Measurements from ENCODE around the gene BMERB1.
A peak's percentile ranks its signal among the peaks of the same experiment; 100 is the strongest.
"Not testable (repeated sequence)": the region's sequence is repeated elsewhere in the genome, so short reads cannot be mapped to it uniquely, and the experiment has no call there.

The BMERB1 gene

DNA sequence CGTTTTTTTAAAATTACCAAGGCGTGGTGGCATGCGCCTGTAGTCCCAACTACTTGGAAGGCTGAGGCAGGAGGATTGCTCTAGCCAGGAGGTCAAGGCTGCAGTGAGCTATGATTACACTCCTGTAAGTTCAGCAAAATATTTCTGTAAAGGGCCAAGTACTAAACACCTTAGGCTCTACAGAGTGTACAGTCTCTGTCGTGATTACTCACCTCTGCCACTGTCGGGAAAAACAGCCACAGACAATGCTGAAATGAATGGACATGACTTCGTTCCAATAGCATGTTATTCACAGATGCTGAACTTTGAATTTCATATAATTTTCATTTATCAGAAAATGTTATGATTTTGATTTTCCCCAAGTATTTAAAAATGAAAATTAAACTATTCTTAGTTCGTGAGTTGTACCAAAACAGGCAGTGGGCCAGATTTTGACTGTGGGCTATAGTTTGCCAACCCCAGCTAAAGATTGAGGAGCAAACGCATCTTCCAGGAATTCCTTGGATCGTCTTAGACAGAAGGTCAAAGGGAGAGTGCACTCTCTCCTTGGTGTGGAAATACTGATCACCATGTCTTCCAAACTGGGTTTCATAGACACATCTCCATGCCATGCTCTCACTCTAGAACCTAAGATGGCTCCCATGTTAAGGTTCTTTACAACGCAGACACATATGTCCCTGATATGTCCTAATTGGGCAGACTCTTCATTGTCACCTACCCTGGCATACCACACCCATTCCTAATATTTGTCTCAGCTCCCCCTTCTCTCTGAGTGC, 119.1 kb downstream of the BMERB1 start:
- no peak for DNase-seq

DNA sequence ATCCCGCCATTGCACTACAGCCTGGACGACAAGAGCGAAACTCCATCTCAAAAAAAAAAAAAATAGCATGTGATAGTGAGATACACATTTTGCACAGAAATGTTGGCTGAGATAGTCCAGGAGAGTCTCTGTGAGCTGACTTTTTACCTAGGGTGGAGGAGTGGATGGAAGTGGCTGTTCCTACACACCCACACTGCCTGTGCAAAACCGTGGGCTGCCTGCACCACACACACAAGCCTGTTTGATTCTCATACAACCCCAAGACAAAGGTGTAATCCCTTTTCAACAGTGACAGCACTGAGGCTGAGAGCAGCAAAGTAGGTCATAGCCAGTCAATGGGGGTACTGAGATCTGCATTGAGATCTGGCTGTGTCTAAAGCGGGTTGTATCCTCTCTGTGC, 121.7 kb downstream of the BMERB1 start:
- DNase-seq, result peak in 25 of 56 donors; percentile 3 to 64 (median 17)

DNA sequence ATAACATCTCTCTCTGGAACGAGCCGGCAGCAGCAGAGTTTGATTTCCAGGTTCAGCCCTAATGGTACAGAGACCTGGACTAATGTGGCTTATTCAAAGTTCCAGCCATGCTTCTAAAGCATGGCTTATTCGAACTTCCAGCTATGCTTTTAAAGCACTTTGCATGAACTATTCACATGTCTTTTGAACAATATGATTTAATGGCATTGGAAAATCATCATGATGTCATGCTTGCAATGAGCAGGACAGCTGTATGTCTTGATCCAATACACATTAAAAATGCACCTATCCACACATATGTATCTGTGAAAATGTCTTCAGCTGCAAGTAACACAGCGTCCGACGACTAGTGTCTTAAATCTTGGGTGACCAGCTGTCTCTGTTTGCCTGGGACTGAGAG, 122.9 kb downstream of the BMERB1 start:
- no peak for DNase-seq

DNA sequence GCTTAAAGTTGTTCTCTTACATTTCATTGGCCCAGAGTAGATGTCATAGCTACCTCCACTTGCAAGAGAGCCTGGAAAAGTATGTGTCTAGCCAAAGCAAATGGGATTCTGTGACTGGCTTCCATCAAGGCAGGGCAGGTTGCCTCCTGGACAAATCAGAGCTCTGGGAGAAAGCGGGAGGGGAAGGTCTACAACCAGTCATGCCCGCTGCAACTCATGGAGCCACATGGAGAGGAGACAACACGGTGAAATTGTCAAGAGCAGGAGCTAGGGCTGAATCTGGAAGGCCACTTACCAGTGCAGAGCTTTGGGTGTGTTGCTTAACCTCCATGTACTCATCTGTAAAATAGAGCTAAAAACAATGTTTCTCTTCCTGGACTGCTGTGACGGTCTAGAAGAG, 124.8 kb downstream of the BMERB1 start:
- DNase-seq, result no peak

DNA sequence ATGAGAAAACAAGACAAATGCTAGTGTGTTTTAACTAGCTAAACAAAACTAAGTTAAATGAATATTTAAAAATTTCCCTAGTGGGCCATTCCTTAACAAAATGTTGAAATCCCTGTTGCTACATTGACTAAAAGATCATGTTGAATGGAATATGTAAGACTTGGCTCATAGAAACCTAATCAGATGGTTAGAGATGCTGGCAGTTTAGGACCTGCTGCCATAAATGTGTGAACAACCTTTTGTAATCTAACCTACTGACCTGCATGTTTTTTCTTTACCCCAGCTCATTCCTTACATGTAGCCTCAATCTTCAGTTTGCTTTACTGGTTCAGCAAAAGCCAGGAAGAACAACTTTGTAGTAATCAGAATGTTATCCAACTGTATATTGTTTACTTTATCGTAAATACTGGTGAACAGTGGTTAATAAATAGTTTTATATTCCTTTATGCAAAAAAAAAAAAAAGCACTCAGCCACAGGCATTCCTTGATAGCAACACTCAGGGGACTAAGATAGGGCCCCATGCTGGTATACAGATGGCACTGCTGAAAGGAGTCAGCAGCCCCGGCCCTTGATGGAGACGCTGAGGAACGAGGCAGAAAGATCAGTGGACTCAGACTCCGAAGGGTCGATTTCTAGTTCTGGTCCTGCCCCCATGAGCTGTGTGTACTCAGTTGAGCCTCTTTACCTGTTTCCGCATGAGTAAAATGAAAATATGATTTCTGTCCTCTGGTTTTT, 130.4 kb downstream of the BMERB1 start:
- DNase-seq, result no peak

DNA sequence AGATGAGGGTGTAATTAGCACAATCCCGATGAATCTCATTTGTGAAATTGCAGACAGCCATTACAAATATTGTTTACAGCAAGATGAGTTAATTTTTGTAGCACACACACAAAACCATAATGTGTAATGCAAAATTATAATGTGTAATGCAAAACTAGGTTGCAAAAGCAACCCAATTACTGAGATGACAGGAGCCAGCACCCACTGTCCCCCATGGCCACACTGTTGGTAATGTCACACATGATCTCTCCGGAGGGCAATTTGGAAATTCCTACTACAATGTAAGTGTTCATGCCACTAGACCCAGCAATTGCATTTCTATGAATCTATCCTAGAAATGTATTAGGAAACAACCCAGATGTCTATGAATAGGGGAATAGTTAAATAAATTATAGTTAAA, 131.7 kb downstream of the BMERB1 start:
- DNase-seq, result no peak

DNA sequence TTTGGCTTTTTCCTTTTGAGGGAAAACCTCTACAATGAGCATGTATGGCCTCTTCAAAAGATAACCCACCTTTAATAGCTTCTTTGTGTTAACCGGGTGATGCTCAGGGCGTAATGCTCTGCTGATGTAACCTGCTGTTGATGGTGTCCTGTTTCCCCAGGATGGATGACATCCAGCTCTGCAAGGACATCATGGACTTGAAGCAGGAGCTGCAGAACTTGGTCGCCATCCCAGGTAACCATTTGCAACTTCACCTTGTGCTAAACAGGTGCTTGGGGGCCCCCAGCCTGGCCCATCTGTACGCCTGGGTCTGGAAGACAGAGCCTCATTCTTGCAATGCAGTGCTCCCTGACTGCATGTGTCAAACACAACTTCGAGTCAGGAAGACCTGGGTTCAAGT, 133.4 kb downstream of the BMERB1 start:
- no peak for DNase-seq

DNA sequence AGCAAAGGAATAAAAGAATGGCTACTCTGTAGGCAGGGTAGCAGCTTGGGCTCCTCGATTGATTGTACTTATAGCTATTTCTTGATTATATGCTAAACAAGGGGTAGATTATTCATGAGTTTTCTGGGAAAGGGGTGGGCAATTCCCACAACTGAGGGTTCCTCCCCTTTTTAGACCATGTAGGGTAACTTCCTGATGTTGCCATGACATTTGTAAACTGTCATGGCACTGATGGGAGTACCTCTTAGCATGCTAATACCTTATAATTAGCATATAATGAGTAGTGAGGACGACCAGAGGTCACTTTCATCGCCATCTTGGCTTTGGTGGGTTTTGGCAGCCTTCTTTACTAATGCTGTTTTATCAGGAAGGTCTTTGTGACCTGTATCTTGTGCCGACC, 136.3 kb downstream of the BMERB1 start:
- DNase-seq, result not testable (repeated sequence)

DNA sequence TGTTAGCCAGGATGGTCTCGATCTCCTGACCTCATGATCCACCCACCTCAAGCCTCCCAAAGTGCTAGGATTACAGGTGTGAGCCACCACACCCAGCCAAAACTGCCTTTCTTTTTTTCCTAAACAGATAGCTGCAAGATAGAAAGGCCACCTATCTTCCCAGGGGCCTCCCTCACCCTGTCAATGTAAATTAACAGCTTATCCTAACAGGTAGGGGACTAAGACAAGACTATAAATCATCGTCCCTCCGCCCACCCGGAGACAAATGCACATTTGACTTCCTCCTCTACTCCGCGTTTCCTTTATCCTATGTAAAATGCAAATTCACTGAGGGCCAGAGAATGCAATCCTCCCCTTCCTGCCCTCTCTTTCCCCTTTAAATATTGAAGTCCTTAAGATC, 137.2 kb downstream of the BMERB1 start:
- no peak for DNase-seq

DNA sequence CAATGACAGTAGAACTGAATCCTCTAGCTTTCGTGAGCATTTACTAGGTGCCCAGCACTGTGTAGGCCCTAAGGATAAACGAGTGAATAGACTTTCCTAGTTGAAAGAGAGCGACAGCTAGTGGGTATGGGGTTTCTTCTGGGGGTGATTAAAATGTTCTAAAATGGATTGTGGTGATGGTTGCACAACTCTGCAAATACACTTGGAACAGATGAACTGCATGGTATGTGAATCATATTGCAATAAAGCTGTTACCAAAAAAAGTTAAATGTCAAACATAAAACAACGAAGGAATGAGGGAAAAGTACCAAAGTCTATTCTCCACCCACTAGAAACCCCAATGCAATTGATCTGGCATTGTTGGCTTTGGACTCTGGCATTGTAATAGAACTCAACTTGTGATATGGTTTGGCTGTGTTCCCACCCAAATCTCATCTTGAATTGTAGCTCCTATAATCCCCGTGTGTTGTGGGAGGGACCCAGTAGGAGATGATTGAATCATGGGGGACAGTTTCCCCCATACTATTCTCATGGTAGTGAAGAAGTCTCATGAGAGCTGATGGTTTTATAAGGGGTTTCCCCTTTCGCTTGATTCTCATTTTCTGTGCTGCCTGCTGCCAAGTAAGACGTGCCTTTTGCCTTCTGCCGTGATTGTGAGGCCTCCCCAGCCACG, 138.1 kb downstream of the BMERB1 start:
- DNase-seq, result no peak

DNA sequence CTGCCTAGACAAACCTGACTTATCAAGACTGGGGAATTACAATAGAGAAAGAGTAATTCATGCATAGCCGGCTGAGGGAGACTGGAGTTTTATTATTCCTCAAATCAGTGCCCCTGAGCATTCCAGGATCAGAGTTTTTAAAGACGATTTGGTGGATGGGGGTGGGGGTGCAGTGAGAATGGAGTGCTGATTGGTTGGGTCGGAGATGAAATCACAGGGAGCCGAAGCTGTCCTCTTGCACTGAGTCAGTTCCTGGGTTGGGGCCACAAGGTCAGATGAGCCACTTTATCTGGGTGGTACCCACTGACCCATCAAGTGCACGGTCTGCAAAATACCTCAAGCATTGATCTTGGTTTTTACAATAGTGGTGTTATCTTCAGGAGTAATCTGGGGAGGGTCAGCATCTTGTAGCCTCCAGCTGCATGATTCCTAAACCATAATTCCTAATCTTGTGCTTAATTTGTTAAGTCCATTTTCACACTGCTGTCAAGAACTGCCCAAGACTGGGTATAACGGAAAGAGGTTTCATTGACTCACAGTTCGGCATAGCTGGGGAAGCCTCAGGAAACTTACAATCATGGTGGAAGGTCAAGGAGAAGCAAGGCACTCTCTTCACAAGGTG, 139.0 kb downstream of the BMERB1 start:
- no peak for DNase-seq

DNA sequence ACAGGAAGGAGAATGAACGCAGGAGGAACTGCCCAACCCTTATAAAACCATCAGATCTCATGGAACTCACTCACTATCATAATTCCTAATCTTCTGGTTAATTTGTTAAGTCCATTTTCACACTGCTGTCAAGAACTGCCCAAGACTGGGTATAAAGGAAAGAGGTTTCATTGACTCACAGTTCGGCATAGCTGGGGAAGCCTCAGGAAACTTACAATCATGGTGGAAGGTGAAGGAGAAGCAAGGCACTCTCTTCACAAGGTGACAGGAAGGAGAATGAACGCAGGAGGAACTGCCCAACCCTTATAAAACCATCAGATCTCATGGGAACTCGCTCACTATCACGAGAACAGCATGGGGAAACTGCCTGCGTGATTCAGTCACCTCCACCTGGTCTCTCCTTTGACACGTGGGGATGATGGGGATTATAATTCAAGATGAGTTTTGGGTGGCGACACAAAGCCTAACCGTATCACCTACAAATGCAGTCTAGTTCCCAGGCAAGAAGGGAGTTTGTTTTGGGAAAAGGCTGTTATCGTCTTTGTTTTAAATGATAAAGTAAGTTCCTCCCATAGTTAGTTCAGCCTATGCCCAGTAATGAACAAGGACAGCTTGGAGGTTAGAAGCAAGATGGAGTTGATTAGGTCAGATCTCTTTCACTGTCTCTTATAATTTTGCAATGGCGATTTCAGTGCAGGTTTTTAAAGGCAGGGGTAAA, 139.7 kb downstream of the BMERB1 start:
- DNase-seq, result not testable (repeated sequence)

DNA sequence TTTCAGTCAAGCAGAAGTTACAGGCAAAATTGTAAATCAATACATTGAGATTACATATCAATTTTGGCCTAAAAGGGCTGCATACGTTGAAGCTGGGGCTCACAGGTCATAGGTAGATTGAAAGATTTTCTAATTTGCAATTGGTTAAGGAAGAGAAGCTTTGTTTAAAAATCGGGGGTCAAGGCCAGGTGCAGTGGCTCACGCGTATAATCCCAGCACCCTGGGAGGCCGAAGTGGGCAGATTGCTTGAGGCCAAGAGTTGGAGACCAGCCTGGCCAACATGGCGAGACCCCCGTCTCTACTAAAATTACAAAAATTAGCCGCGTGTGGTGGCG, 140.2 kb downstream of the BMERB1 start:
- no peak for DNase-seq

DNA sequence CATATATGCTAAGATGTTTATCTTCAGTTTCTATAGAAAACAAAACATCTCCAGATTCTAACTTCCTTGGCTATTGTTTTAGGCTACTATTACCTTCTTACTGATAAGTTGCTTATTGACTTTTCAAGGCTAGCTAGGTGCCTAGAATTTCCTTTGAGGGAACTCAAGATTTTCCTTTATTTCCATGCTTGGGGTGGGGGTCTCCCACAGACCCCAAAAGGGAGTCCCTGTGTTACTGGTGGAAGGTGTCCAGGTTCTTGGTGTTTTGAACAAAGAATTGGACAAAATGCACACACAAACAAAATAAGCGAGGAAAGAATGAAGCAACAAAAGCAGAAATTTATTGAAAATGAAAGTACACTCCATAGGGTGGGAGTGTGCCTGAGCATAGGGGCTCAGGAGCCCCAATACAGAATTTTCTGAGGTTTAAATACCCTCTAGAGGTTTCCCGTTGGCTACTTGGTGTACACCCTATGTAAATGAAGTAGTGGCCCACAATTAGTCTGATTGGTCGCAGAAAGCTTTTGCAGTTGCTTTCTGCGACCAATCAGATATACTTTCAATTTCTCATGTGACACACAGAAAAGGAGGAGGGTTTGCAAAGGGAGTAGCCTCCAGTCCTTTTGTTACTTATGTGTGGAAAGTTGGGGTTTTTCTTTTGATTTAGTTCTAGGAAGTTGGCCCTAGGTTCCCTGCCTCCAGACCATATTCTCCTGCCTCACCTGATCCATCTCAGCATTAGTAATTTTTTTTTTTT, 141.1 kb downstream of the BMERB1 start:
- no peak for DNase-seq

DNA sequence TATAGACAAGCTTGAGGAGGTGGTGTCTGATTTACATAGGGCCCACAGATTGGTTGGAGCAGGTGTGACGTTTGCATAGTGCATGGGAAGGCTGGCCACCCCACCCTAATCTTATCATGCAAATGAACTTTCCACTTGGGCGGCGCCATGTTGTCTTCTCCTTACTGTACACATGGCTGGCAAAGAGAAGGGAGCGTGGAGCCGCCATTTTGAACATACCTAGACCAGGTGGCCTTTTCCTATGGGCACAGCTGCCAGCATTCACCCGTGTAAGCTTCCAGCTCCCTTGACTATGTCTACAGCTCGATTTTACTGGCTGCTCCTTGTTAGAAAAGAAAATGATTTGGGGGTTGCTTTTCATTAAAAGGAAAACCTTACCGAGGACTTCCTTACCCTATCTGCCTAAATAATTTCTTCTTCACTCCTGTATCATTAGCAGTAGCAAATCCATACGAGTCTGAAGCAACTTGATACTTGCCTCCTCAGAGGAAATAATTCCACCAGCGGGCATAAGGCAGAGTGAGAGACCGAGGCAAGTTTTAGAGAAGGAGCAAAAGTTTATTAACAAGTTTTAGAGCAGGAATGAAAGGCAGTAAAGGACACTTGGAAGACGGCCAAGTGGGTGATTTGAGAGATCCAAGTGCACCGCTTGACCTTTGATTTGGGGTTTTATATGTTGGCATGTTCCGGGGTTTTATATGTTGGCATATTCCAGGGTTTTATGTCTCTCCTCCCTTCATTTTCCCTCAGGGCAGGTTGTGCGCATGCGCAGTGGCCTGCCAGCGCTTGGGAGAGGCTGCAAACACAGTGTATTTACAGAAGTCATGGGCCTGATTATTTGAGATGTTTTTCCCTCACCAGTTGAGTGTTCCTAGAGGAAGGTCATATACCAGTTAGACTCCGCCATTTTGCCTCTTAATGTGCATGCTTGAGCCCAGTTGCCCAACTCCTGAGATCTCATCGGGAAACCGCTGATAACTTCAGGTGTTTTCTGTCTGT, 142.9 kb downstream of the BMERB1 start:
- DNase-seq, result no peak

DNA sequence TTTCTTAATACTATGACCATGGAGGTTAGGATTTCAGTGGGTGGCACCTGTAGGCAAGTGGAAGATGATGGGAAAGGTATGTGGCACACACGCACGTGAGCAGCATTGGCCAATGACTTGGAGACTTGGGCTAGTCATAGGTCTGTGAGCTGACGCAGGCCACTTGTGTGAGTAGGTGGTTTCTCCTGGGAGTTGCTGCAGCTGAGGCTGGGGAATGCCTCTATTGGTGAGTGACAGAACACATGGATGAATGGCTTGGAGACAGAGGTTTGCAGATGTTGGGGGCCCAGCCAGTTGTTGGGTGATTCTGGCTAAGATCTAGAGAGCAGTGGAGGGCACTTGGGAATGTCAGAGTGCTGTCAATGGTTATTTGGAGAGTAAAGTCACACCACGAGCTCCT, 144.4 kb downstream of the BMERB1 start:
- no peak for DNase-seq

DNA sequence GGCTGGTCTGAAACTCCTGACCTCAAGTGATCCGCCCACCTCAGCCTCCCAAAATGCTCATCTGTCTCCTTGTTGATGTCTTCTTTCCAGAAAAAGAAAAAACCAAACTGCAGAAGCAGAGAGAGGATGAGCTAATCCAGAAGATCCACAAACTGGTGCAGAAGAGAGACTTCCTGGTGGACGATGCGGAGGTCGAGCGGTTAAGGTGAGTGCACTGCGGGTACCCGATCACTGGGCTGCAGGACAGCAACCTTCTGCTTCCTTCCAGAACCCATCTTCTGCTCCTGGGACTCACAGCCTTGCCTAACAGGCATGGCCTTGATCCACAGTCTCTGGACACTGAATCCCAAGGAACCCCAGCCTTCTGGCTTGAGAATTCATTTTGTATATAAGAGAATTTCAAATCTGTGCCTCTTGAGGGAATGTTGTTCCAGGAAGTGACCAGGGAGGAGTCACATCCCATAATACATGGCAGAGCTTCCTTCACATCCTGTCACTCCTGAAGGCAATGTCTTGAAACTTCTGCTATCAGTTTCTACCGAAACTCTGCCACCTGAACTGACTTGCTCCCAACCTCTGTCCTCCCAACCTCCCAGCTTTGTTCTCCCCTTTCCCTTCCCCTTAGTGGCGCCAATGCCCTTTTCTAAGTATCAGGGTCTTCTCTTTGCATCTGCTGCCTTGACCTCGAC, 146.9 kb downstream of the BMERB1 start:
- DNase-seq, result no peak

DNA sequence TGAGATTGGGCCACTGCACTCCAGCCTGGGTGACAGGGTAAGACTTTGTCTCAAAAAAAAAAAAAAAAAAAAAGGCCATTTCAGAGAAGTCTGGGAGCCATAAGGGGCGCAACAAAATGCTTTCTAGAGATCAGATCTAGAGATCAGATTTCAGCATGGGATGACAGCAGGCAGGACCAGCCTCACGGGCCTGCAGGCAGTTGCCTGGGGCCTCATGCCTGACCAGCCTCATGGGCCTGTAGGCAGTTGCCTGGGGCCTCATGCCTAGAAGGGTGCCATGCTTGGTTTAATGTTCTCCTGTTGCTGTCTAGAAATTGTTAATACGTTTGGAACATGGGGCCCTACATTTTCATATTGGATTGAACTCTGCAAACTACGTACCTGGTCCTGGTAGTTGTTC, 149.1 kb downstream of the BMERB1 start:
- no peak for DNase-seq

DNA sequence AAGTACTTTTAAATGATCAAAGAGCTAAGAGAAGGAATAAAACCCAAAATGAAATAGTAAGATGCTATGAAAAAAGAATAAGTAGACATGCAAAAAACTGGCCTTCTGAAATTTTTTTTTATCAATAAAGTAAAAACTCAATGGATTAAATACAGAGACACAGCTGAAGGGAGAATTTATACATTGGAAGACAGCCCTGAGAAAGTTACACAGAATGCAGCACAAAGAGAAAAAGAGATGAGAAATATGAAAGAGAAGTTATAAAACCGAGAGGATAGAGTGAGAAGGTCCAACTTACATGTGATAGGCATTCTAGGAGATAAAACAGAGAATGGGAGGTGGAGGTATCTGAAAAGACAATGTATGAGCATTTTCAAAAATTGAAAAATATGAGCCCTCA, 151.6 kb downstream of the BMERB1 start:
- no peak for DNase-seq
